GM12872 (cell line): ENCODE results near the gene FAM222B.

Source experiments
- CTCF ChIP-seq: IDR thresholded peaks from 3 replicates; pipeline ENCODE4 v1.5.1; 2011; ENCODE audit warnings: low read depth, mild to moderate bottlenecking, low read length, moderate library complexity; ENCODE audit not compliant: insufficient read depth

The FAM222B gene

GRCh38 chr17:28726627-28727491 lies 115.7 kb downstream of the FAM222B start:
- peak; percentile 97 for TF ChIP-seq CTCF

- TF ChIP-seq CTCF = no peak
Observed at GRCh38 chr17:28726226-28726626, 116.4 kb downstream of the FAM222B start, which contains the start of gene TLCD1. TLCD1 (minus strand) TSS chr17:28726233; CDS start chr17:28726097, 136 bp downstream.

GRCh38 chr17:28725660-28726225 lies 116.8 kb downstream of the FAM222B start:
- TF ChIP-seq CTCF = no peak

- peak; percentile 41; the same call in 1 of the 3 replicates for TF ChIP-seq CTCF
Observed at GRCh38 chr17:28725166-28725659, 117.4 kb downstream of the FAM222B start.

GRCh38 chr17:28724500-28725165 lies 118.0 kb downstream of the FAM222B start:
- no peak for TF ChIP-seq CTCF

GRCh38 chr17:28723159-28723835 lies 119.3 kb downstream of the FAM222B start:
- no peak for TF ChIP-seq CTCF
